Glomerular visceral epithelial cell (primary cell): ENCODE measurements around the gene METAP2.

Source experiments
- DNase-seq: peaks from one replicate; pipeline ENCODE4 v3.0.0-alpha.2; 2016; ENCODE audit errors: extremely low spot score

METAP2 gene

DNA sequence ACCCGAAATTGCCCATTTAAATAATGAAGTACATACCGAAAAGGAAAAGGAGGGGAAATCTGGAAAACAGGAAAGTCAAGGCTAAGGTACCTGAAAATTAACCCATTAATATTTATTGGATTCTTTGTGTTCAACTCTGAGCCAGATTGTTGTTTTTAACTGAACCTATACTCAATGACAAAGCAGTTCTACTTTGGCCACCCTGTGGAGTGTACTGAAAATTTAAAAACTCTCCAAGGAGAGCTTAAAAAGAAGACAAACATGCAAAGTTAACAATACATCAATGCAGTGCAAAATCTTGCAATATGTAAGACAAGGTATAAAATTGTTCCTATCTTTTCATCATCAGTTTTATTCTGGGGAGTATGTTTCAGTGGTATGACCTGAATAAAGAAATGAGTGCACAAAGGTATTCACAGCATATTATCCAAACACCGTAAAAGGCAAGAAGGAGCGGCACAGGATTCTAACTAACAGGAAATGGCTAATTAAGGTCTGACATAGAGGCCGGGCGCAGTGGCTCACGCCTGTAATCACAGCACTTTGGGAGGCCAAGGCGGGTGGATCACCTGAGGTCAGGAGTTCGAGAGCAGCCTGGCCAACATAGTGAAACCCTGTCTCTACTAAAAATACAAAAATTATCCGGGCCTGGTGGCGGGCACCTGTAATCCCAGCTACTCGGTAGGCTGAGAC lies 75.6 kb downstream of the METAP2 start:
- DNase-seq, result no peak

DNA sequence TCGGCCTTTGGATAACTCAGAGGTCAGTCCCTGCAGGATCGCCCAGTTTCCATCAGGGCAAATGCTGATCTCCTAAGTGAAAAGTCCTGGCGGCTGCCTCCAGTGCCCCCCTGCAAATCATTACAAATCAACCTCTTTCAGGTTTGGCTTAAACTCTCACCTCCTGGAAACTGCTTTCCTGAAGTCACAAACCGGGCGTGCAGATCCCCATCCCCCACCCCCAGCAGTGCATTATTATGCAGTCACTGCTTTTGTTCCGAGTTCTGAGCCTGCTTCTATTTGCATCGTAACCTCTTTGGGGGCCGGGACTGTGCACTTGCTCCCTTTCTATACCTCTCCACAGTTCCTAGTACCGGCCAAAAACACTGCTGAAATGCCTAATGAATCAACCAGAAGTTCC lies 77.4 kb downstream of the METAP2 start, which contains the start of gene USP44:
USP44 (minus strand) TSS at position 172 of the 400 bp plus-strand sequence. CDS start 17,220 bp downstream, outside the sequence.
- DNase-seq, result no peak

DNA sequence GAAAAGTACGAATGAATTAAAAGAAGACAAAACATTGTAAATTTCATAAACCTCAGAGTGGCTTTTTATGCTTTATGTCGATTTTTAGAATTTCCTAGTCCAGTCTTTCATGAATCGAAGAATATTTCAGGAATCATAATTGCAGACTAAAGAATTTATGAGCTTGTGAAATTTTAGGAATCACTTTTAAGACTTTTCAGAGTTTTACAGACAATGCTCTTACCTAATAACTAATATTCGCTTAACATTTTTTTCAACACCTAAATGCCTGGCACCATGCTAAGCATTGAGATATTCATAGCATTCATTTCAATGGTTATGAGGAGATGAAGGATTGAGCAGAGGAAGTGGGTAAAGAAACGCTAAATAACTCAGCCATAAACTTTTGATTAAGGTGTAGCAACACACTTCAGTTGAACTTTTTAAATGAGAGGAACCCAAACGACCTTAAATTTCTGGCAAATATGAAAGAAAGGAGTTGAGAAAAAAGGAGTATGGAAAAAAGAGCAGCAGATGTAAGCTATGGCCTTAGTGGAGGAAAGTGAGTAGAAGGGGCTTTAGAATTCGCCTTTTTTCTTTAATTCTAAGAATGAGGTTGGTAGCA lies 78.1 kb downstream of the METAP2 start:
- no peak for DNase-seq

DNA sequence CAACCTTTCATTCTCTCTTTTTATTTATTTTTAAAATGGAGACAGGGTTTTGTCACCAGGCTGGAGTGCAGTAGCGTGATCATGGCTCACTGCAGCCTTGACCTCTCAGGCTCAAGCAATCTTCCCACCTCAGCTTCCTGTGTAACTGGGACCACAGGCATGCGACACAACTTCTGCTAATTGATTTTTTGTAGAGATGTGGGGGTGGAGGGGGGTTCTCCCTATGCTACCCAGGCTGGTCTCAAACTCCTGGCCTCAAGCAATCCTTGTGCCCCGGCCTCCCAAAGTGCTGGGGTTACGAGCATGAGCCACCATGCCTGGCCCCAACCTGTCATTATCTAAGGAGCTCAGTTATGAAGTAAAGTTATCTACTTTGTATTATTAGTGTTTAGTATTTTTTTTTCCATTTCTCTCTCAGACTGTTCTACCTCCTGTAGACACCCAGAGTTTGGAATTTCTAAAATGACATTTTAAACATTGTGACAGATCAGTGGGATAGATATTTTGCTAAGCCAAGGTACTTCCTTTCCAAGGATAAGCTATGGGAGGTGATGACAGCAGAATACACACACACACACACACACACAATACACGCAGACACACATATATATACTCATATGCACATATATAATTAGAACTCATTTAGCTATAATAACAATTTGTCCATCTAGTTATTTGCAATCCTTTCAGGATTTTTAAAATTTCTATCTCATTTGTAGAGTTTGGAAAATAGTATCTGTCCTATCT lies 79.4 kb downstream of the METAP2 start:
- no peak for DNase-seq

DNA sequence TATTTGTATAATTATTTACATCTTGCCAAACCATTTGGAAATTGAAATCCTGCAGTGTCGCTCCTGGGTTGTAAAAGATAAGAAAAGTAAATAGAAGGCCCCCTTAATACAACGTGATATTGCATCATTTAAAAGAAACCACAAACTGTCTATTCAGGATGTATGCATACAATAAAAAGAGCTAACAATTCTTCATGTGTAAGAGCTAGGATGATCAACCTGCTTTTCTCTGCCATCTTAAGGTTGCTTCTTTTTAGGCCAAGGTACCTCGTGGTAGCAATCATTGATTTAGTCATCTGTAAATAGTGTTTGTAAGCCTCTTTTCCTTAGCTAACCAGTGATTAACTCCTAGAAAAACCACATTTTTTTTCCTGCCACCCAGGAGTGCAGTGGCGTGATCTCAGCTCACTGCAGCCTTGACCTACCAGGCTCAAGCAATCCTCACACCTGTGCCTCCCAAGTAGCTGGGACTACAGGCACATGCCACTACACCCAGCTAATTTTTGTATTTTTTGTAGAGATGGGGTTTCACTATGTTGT lies 80.7 kb downstream of the METAP2 start:
- no peak for DNase-seq

DNA sequence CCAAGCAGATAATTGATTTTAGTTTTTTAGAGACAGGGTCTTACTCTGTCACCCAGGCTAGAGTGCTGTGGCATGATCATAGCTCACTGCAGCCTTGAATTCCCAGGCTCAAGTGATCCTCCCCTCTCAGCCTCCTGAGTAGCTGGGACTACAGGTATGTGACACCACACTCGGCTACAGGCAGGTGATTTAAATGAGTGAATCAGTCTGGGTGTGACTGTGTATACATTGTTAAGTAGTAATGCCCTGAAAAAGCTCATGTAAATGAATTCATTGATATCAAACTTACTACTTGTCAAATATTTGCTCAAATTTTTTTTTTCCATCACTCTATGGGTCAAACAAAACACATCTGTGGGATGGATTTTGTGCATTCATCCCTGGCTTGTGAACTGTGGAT lies 83.7 kb downstream of the METAP2 start:
- no peak for DNase-seq
